Cardiac septum (tissue), 1 donor: ENCODE measurements around the gene CYFIP2. TPM values are rescaled to one million over a fixed set of nuclear protein-coding genes. Genes with fewer than 3 reads are reported as not detected.

ENCODE experiments used
- DNase-seq: peaks from one replicate; pipeline ENCODE4 v3.0.0-alpha.2; 2020; ENCODE audit warnings: low spot score
- intact Hi-C: fragments of 100-400 bp; cut with DNase I; formaldehyde crosslinking; loops from one replicate; pipeline ENCODE4 v1.14.0; 2022
- total RNA-seq: library from RNA; stranded (reverse); fragmentation: NEBNext Ultra II Directional; extraction: Animal tissue kit (Norgen Biotek cat#: 25700); gene quantifications from one replicate; pipeline ENCODE4 v1.2.1, GENCODE V29; 2021
- donor health status: DM: no; HTN: no; CAD: no.

Gene CYFIP2
- total RNA-seq, 1 donor from 2014 or later: 23.1 TPM

DNA sequence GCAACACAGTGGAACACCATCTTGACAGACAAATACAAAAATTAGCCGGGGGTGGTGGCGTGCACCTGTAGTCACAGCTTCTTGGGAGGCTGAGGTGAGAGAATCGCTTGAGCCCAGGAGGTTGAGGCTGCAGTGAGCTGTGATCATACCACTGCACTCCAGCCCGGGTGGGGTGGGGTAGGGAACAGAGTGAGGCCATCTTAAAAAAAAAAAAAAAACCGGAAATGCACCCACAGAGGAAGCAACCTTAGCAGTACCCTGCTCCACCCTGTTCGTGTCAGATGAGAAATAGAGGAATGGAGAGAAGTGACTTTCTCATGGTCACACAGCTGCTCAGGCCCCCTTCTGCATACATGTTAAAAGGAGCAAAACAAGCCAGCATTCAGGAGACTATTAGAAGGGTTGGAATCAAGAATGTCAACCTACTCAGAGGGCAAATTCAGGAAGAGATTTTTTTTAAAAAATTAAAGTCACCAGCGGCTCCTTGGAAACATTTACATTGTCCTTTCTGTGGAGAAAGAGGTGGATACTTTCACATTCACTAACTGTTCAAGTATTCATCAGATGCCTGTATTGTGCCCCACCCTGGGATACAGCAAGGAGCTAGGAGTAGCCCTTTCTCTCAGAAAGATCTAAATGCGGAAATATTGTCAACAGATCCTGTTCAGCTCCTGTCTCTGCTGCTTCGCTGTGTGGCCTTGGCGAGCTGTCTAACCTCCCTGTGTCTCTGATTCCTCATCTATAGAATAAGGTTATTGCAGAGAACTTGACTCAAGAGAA lies 41.0 kb downstream of the CYFIP2 start:
- intact Hi-C loops: no loop called here
- DNase-seq: no peak

DNA sequence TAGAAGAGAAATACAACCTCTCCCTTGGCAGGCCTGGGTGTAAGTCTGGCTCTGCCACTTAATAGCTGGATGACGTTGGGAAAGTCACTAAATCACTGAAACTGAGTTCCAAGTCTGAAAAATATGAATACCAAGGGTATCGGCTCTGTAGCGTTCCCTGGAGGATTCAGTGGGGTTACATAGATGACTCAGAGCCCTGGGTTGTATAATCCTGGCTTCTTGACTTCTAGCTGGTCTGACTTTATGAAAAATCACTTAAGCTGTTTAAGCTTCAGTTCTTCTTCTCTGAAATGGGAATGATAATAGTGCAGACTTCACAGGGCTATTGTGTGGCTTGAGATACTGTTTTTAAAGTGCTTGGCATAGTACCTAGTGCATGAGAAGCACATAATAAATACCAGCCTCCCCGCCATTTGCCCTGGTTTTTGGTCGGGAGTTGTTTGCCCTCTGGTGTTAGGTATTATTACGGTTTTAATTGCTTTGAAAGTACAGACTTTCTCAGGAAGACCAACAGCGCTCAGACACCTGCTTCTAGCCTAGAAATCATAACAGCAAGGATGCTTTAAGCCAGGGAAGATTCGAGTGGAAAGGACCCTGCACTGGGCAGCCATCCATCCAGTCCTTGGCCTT lies 43.0 kb downstream of the CYFIP2 start:
- no peak for DNase-seq
- intact Hi-C loops: no loop called here

DNA sequence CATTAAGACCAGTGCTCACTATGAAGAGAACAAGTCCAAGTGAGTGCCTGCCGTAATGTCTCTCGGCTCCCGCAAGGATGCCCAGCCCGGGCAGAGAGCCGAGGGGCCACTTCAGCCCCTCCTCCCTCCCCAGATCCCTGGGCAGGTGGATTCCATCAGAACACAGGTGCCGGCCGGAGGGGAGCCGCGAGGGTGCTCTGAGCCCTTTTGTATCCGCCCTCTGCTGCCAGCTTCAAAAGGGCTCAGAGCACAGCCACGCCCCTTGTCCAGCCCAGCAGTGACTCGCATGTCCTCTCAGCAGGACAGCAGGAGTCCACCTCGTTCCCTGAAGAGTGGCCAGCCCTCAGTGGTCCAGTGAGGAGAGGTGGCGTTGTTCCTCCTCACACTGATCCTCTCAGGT lies 43.9 kb downstream of the CYFIP2 start:
- intact Hi-C loops: loop anchor here (10.0 kb wide), 1 partner anchor 155 kb away; no protein-coding TSS in a partner anchor
- DNase-seq: no peak

DNA sequence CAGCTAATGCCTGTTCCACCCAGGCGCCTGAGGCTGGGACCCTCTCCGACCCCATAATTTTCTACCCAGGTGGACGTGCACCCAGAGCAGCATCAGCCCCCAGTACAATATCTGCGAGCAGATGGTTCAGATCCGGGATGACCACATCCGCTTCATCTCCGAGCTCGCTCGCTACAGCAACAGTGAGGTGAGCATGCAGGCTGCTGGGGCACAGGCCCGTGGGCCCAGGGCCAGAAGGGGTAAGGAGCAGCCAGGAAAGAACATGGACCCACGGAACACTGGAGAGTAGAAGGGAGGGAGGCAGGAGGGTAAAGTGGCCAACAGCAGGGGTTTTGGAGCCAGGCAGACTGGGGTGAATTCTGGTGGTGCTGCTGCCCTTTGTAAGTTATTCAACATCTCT lies 45.7 kb downstream of the CYFIP2 start:
- DNase-seq: no peak
- intact Hi-C loops: loop anchor here (10.0 kb wide), 1 partner anchor 157 kb away; no protein-coding TSS in a partner anchor

DNA sequence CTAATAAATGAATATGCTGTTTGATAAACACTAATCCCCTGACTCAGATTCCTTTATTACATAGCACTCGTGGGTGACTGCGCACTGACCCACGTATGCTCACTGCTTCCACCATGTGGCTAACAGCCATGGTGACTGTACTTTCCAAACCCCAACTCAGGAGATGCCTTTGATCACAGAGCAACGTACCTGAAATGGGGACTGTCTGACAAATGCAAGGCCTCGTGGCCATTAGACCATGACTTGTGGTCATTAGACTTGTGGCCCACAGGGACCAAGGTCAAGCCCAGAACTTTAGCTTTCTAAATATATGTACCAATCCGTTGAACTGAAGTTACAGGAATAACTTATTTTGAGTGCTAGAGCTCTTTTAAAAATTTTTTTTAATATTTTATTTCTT lies 46.6 kb downstream of the CYFIP2 start:
- DNase-seq: no peak
- intact Hi-C loops: loop anchor here (2.0 to 10.0 kb wide), 2 partner anchors 60 to 158 kb away; no protein-coding TSS in a partner anchor

DNA sequence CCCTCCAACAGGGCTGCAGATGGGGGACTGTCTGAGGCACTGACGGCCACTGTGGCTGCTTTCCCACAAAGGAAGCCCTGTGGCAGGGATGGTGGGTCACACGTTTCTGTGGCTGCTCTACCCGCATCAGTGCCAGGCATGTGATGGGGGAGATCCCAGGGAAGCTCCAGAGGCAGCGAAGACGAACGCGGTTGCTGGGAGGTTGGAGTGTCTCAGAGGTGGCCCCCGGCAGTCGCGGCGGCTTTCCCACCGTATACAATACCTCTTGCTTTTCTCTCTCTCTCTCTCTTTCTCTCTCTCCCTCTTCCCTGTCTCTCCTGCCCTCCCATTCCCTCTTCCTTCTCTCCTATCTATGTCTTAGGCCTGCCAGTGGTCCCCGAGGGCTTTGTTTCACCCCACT lies 56.7 kb downstream of the CYFIP2 start:
- intact Hi-C loops: no loop called here

DNA sequence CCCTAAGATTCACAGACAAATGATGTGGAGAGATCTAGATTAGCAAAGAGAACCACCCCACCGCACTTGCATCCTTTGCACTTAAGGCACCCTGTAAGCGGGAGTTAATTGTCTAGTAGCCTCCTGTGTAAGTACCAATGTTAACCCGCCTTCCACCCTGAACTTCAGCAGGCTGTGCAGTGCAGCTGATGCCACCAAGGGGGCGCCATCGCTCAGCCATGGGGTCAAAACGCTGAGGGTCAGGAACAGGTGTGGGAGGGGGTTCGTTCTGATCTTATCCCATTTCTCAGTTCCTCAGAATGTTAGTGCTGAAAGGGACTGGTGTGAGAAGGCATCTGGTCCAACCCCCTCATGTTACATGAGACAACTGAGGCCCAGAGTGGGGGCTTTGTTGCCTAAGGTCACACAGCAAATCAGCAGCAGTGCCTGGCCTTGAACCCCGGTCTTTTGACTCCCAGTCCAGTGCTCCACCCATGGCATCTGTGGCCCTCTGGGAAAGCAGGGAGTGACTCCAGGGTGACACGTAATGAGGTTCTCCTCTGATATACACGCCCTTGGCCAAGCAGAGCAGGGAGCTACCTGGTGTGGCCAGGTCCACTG lies 57.3 kb downstream of the CYFIP2 start:
- intact Hi-C loops: no loop called here
- no peak for DNase-seq

More for the DNA sequence above, 56.7 kb downstream of the CYFIP2 start:
- no peak for DNase-seq

DNA sequence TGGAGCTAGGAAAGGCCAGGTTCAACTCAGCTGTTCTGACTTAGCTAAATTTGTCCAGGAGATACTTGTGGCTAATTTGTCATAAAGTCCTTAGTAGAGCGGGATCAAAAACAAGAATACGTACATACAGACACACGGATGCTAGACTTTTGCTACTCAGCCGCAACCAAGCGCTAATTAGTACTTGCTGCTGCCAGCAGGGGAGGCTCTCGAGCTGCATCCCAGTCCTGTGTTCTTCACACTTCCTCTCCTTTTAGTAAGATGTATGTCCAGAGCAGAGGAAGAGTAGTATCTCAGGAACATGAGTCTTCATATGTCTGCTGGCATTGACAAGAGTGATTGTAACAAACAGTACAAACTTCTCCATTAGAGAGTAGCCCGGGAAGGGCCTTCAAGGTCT lies 58.3 kb downstream of the CYFIP2 start:
- intact Hi-C loops: no loop called here
- DNase-seq: no peak

DNA sequence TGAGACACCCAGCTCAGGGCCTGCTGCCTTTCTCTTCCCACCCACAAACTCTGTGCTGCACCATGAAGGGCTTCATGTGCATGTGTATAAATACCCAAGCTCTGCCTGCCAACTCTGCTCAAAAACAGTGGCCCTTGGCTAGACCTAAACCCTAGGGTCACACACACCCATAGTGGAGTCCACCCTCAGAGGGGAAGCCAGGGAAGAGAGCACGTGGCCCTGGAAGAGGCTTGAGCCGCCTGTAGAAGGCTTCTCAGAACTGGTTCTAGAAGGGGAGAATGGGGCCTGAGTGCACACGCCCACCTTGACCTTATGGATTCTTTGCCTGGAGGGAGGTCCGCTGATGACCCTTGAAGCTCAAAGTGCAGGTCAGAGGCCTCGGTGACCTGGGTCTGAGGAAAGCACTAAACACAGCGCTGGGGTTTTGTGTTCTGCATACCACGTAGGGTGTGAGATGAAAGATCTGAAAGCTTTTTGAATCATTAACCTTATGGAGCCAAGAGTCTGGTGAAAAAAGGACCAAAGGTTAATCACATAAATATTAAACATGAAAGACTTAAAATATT lies 60.6 kb downstream of the CYFIP2 start:
- DNase-seq: no peak
- intact Hi-C loops: loop anchor here (5.0 kb wide), 1 partner anchor 416 kb away; the partner anchor contains the start of gene LSM11

DNA sequence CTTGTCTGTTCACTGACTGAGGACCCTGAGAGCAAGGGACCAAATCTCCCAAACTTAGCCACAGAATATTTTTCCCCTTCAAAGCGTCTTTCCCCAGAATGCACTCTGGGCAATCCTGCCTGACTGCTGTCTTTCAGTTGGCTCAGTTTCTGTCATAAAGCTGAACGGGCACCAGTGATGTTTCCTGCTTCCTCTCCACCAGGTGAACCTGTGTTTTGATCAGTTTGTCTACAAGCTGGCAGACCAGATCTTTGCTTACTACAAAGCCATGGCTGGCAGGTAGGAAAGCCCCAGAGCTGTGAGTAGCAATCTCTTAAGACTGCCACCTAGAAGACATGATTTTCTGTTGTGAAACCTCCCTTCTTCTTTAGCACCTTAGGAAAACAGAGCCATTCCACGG lies 61.8 kb downstream of the CYFIP2 start:
- intact Hi-C loops: loop anchor here (2.0 to 5.0 kb wide), 2 partner anchors 391 to 415 kb away; partner anchors contain the start of gene LSM11
- DNase-seq: no peak

DNA sequence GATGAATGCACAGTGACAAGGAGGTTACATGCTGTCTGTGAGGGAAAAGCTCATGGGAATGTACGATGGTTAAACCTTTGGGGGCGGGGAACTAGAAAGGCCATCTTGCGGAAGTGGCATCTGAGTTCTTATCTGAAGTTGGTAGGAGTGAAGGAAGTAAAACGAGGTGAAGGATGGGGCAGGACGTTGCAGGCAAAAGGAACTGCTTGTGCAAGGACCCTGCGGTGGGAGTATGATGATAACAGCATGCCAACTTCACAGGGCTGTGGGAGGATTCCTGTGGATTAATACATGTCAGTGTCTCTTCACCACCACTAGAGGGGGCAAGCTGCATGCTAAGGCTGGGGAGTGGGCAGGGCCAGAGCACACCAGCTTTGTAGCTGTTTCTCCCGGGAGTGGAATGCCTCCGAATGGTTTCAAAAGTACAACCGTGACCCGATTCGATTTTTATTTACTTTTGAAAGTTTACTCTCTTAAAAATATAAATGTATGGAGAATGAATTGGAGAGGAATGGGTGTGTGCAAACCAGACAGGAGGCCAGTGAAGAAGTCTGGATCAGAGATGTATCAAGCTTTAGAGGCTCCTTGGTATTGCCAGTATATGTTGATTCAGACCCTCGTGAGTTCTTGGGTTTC lies 62.5 kb downstream of the CYFIP2 start:
- DNase-seq: peak; percentile 86
- intact Hi-C loops: loop anchor here (2.0 to 5.0 kb wide), 2 partner anchors 390 to 414 kb away; partner anchors contain the start of gene LSM11

DNA sequence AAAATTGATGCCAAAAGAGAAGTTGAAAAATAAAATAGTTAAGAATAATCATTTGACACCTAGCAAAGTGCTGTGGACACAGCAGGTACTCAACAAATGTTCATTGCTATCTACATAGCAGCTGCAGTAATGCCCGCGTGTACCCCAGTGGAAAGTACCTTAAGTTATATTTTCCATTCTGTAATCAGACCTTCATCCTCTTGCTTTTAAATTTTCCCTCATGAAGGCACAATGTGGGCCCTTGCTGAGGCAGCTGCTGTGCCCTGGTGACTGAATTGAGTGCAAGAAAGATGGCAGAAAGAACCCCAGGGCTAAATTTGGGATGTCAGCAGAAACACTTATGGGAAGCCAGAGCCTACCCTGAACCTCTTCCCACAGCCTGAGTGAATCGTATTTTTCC lies 65.9 kb downstream of the CYFIP2 start:
- no peak for DNase-seq
- intact Hi-C loops: no loop called here

DNA sequence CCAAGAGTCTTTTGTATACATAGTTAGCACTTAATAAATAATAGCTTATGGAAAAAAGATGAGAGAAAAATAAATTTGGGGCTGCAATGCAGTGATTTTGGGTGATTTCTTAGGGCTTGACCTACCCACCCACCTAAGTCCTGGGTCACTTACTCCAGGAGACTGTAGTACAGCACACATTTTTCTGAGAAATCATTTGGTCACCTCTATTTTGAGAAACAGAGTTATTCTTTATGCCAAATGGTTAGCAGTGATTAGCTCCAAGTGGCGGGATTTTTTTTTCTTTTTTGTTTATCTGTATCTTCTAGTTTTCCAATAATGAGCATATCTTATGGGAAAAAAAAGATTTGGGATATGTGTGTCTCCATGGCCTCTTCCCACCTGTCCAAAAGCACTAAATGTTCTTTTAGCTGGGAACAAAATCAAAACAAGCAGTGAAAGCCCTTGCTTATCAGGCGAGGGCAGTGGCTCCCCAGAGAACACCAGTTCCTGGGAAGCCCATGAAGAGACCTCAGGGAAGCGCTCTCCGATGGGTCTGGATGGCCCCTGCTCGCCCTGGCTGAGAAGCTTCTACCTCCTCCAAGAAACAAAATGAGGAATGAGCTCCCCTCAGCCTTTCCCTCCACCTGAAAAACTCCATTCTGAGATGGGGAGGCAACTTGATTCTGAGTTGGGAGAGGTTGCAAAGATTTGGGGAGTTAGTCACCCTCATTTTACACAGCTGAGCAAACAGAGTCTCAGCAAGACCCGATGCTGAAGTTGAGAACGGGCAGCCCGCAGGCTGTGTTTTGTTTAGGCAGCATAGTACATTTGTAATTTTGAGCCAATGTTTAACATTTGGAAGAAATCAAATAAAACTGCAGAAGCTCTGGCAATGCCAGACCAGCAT lies 69.9 kb downstream of the CYFIP2 start:
- no peak for DNase-seq
- intact Hi-C loops: no loop called here

DNA sequence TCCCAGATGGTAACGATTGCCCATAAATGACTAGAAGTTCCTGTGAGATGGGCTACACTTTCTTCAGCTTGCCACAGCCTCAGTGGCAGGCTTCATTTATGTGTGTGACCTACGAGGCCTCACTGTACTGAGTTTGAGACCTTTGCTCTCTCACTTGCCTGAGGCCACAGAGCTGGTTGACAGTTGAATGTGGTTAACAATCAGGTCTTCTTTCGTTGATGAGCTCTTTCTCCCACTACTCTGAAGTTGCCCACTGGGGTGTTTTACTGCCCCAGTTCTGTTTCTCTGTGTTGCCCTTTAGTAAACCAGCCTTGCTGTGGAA lies 70.5 kb downstream of the CYFIP2 start:
- intact Hi-C loops: no loop called here
- DNase-seq: no peak

DNA sequence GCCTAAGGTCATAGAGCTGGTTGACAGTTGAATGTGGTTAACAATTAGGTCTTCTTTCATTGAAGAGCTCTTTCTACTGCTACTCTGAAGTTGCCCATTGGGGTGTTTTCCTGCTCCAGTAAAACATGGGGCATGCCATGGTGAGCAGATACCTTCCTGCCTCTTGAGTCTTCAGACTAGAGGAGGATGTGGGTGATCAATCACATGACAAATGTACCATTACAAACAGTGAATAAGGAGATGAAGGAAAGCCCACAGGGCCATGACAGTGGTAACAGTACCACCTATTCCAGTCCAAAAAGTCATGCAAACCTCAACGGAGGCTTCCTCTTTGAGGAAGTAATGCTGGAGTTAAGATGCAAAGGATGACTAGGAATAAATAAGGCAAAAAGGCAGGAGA lies 73.5 kb downstream of the CYFIP2 start:
- intact Hi-C loops: no loop called here
- no peak for DNase-seq

DNA sequence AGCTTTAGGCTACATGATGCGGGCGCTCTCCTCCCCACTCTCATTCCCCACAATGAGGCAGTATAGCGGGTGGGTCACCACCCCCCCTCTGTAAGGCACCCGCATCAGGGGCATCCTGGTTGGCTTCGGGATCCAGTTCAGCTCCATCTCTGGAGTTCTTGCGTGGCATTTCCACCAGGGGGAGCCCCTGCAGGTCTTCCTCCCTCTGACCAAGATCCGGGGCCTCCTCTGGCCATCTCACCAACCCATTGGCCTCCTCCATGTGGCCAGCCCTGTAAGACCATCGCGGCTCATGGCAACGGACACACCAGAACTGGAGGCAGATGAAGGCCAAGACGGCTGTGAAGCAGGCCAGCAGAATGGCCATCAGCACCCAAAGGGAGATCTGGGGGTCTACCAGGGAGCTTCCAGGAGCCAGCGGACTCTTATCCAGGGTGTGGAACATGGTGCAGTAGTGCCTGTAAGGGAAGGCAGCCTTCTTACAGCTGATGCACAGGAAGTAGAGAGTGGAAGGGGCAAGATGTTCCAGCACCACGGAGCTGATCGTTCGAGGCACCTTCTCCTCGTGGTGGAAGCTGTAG lies 77.0 kb downstream of the CYFIP2 start:
- intact Hi-C loops: no loop called here
- DNase-seq: no peak

DNA sequence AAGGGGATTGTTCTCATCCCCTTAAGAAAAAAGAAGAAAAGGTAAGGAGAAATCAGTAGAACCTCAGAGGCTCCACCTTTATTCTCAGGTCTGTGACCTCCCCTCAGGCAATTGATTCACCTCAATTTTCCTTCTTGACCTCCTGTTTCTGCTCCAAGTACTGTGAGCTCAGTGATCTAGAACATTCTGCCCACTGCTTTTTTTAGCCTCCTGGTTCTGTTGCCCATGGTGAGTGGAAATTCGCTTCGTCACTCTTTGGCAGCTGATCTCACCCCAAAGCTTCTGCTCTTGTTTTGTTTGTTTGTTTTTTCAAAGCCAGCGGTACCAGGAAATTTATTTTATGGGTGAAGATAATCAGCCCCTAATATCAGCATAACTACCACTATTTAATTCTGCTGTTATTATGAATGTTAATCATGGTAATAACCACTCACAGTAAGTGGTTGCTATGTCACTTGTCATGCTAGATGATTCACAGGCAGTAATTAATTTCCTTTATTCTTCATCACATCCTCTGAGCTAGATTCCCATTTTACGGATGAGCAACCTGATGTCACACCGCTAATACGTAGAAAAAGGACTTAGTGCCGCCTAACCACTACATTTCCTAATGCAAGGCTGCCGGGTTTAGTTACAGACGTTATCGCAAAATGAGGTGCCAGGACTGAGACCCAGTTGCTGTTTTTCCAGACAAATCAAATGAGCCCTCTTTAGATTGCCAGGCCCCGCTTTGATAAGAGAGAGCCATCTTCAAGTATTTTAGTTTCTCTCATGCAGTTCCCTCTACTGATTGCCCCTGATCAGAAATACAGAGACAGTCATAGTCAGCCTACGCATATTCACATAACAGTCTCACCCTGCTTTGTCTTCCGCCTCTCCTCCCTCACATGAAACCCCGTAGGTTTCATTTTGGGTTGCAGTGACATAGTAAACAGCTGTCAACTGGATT lies 78.2 kb downstream of the CYFIP2 start:
- DNase-seq: no peak
- intact Hi-C loops: no loop called here

DNA sequence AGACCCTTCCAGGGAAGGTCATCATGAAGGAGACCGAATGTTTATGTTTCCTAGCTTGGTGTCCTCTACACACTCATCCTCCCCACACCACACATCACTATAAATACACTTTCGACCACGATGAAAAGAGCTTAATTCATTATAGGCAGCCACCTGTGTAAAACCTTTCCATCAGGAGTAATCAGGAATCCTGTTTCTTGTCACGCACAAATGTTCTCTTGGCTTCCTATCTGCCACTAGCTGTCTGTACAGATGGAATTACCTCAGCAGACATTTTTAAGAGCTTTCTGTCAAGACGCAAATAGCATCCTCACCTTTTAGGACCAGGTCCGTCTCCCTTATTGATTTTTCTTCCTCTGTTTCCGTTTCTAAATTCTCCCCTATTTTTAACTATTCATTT lies 79.1 kb downstream of the CYFIP2 start:
- intact Hi-C loops: no loop called here
- DNase-seq: no peak
